HG03039 (cell line): ENCODE results near the gene METTL13.

Source experiments
- ATAC-seq: cut with Tn5 transposase; IDR thresholded peaks from one replicate; pipeline ENCODE4 v1.9.1; 2021; ENCODE audit warnings: mild to moderate bottlenecking, moderate library complexity; ENCODE audit not compliant: unreplicated experiment

The METTL13 gene

DNA sequence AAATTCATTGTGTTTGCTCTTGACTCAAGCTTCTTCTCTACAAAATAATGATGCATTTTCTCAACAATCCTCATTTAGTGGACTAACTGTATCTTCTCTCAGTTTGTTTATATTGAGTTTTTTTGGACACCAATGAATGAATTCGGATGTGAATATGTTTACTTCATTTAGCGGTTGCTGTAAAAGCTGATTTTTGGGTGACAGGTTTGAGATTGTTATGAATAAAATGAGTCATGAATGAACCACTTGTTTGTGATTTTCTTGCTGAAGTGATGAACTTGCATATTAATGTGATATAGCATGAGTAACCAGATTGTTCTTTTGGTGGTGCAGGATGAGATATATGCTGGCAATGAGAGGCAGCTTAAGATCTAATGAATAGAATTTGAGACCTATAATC lies 62.9 kb downstream of the METTL13 start:
- ATAC-seq: no peak

DNA sequence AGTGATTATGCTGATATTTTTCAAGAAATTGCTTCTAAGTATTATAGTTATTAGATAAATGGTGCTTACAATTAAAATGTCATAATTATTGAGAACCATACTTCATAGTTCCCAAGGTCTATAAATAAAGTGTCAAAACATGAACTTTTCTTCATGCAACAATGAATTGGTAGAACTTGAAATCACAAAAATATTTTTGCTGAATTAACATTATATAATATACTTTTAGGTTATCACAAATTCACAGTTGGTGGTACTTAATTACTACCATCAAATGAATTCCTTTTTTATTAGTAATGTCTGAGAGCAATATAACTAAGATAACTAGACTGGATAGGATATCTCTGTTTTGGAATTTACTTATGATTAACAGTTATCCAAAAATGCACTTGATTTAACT lies 64.5 kb downstream of the METTL13 start:
- no peak for ATAC-seq
